Fibroblast of villous mesenchyme (primary cell): ENCODE measurements around the gene RBM7. TPM values are rescaled to one million over a fixed set of nuclear protein-coding genes. Genes with fewer than 3 reads are reported as not detected.

Source experiments
- DNase-seq: peaks from one replicate; pipeline ENCODE4 v3.0.0-alpha.2; 2010; ENCODE audit warnings: low read depth
- H3K4me3 ChIP-seq: 2 replicates; pipeline ENCODE4 v1.5.1; 2011; ENCODE audit warnings: low read depth, mild to moderate bottlenecking, low read length
- CTCF ChIP-seq: IDR thresholded peaks from 2 replicates; pipeline ENCODE4 v1.5.1; 2012; ENCODE audit warnings: low read depth, mild to moderate bottlenecking, low read length; ENCODE audit not compliant: insufficient read depth
- total RNA-seq: library from RNA; depleted of rRNA; stranded (reverse); fragments of >200 nt; gene quantifications from 2 replicates; pipeline ENCODE4 v1.2.3, GENCODE V29; 2012

Gene RBM7
- total RNA-seq, 1 donor: 53.1 TPM

GRCh38 chr11:114395736-114396135 is 4.7 kb upstream of the RBM7 start:
- H3K4me3 ChIP-seq: no peak overlapping the region
- TF ChIP-seq CTCF: peak; percentile 48
- DNase-seq: no peak

- TF ChIP-seq CTCF: no peak
- DNase-seq: no peak
- no peak overlapping the region for H3K4me3 ChIP-seq
Observed at GRCh38 chr11:114396916-114397315, 3.5 kb upstream of the RBM7 start.

GRCh38 chr11:114397349-114397982 is 3.0 kb upstream of the RBM7 start:
- TF ChIP-seq CTCF: no peak
- DNase-seq: no peak
- H3K4me3 ChIP-seq: no peak overlapping the region

- no peak for TF ChIP-seq CTCF
- peak overlapping the region; percentile 90 for H3K4me3 ChIP-seq
- no peak for DNase-seq
Observed at GRCh38 chr11:114398303-114398920, 2.1 kb upstream of the RBM7 start.

GRCh38 chr11:114399490-114400215 is 813 bp upstream of the RBM7 start:
- peak overlapping the region; percentile 90 for H3K4me3 ChIP-seq
- peak; percentile 79 for DNase-seq
- no peak for TF ChIP-seq CTCF

- no peak for TF ChIP-seq CTCF
- DNase-seq: no peak
- peak overlapping the region; percentile 90 for H3K4me3 ChIP-seq
Observed at GRCh38 chr11:114400915-114401223, 403 bp downstream of the RBM7 start.
